Activated CD8-positive, alpha-beta T cell treated with anti-CD3 and anti-CD28 coated beads for 36 hours (primary cell): Measurements from ENCODE around the gene MTARC2. TPM values are rescaled to one million over a fixed set of nuclear protein-coding genes. Genes with fewer than 3 reads are reported as not detected.

Experiments used
- ATAC-seq: fragments of 200-7000 bp; cut with Tn5 transposase; one replicate; pipeline ENCODE4 v1.10.0; 2021; ENCODE audit warnings: mild to moderate bottlenecking, moderate library complexity
- CTCF ChIA-PET: fragments of 350-600 bp; sonication (Branson Sonifier 250); formaldehyde crosslinking; loops from one replicate; lab custom pipeline; 2021; ENCODE audit warnings: antibody characterized with exemption; lab: Charles Lee
- POLR2A ChIA-PET: fragments of 350-600 bp; sonication (Branson Sonifier 250); formaldehyde crosslinking; loops from one replicate; lab custom pipeline; 2021; ENCODE audit warnings: antibody characterized with exemption; lab: Charles Lee
- DNase-seq: peaks from one replicate; pipeline ENCODE4 v3.0.0-alpha.2; 2020
- H3K27ac Mint-ChIP-seq: one replicate; pipeline ENCODE4 v1.8.0; 2021; ENCODE audit warnings: mild to moderate bottlenecking, mixed read lengths
- H3K27me3 Mint-ChIP-seq: one replicate; pipeline ENCODE4 v1.8.0; 2021; ENCODE audit warnings: mixed read lengths
- H3K36me3 Mint-ChIP-seq: one replicate; pipeline ENCODE4 v1.8.0; 2021; ENCODE audit warnings: low read depth, mixed read lengths
- H3K4me1 Mint-ChIP-seq: one replicate; pipeline ENCODE4 v1.8.0; 2021; ENCODE audit warnings: low read depth, mixed read lengths
- H3K4me3 Mint-ChIP-seq: one replicate; pipeline ENCODE4 v1.8.0; 2021; ENCODE audit warnings: mild to moderate bottlenecking, moderate library complexity, mixed read lengths
- H3K9me3 Mint-ChIP-seq: one replicate; pipeline ENCODE4 v1.8.0; 2021; ENCODE audit warnings: mixed read lengths
- CTCF ChIP-seq: fragments of 200-600 bp; IDR thresholded peaks from one replicate; pipeline ENCODE4 v1.8.0; 2022; ENCODE audit warnings: antibody characterized with exemption, mild to moderate bottlenecking
- intact Hi-C: fragments of 100-400 bp; cut with micrococcal nuclease; formaldehyde crosslinking; loops from one replicate; pipeline ENCODE4 v1.10.0; 2022
- total RNA-seq, 2 experiments: library from RNA; stranded (reverse); gene quantifications; one replicate each; pipeline ENCODE4 v1.2.3, GENCODE V29; 2021

The MTARC2 gene
- total RNA-seq, 2 experiments from 2014 or later = not detected

- H3K27ac Mint-ChIP-seq = no peak overlapping the region
- CTCF ChIA-PET = no interaction called here
- TF ChIP-seq CTCF = no peak
These were observed 19.4 kb downstream of the MTARC2 start for GRCh38 chr1:220767312-220768125.

GRCh38 chr1:220768126-220768601 lies 20.0 kb downstream of the MTARC2 start:
- TF ChIP-seq CTCF = no peak
- intact Hi-C loops = no loop called here
- Mint-ChIP-seq H3K9me3 (no peaks in the 10 kb centered on the region), H3K27ac (no peak overlapping the region), H3K4me1 (no peaks in the 10 kb centered on the region), H3K4me3 (no peak overlapping the region), H3K36me3 (no peaks in the 10 kb centered on the region), H3K27me3 (peaks cover 5% of the 10 kb centered on the region)
- no peak for DNase-seq
- POLR2A ChIA-PET = no interaction called here
- ATAC-seq = no peak
- CTCF ChIA-PET = no interaction called here

More at GRCh38 chr1:220767312-220768125, 19.4 kb downstream of the MTARC2 start:
- ATAC-seq = no peak
- DNase-seq = no peak
- H3K36me3 Mint-ChIP-seq = no peaks in the 10 kb centered on the region
- no peak overlapping the region for H3K4me3 Mint-ChIP-seq
- H3K27me3 Mint-ChIP-seq = peaks cover 5% of the 10 kb centered on the region
- POLR2A ChIA-PET = no interaction called here
- H3K4me1 Mint-ChIP-seq = no peaks in the 10 kb centered on the region
- intact Hi-C loops = no loop called here
- H3K9me3 Mint-ChIP-seq = no peaks in the 10 kb centered on the region

GRCh38 chr1:220769205-220769604 lies 21.1 kb downstream of the MTARC2 start:
- Mint-ChIP-seq H3K9me3 (no peaks in the 10 kb centered on the region), H3K27me3 (peaks cover 5% of the 10 kb centered on the region), H3K36me3 (no peaks in the 10 kb centered on the region), H3K27ac (no peak overlapping the region), H3K4me1 (no peaks in the 10 kb centered on the region), H3K4me3 (no peak overlapping the region)
- intact Hi-C loops = no loop called here
- DNase-seq (no peak), ATAC-seq (no peak)
- CTCF ChIA-PET = no interaction called here
- no peak for TF ChIP-seq CTCF
- POLR2A ChIA-PET = no interaction called here

- no peak for TF ChIP-seq CTCF
- POLR2A ChIA-PET = no interaction called here
- Mint-ChIP-seq H3K4me1 (no peaks in the 10 kb centered on the region), H3K27ac (no peak overlapping the region), H3K36me3 (no peaks in the 10 kb centered on the region), H3K4me3 (no peak overlapping the region), H3K9me3 (no peaks in the 10 kb centered on the region), H3K27me3 (peaks cover 9% of the 10 kb centered on the region)
- DNase-seq = no peak
- CTCF ChIA-PET = no interaction called here
- intact Hi-C loops = no loop called here
- ATAC-seq = no peak
These were observed 22.3 kb downstream of the MTARC2 start for GRCh38 chr1:220770245-220770913.

GRCh38 chr1:220772846-220773245 lies 24.7 kb downstream of the MTARC2 start:
- intact Hi-C loops = no loop called here
- ATAC-seq (no peak), DNase-seq (no peak)
- Mint-ChIP-seq H3K27ac (no peak overlapping the region), H3K27me3 (peaks cover 14% of the 10 kb centered on the region), H3K4me3 (no peak overlapping the region), H3K9me3 (no peaks in the 10 kb centered on the region), H3K4me1 (no peaks in the 10 kb centered on the region), H3K36me3 (no peaks in the 10 kb centered on the region)
- no peak for TF ChIP-seq CTCF
- ChIA-PET CTCF (interaction anchor here (1.0 kb wide), 2 partner anchors 10 to 18 kb away, joined by 3 read pairs; no protein-coding TSS in a partner anchor), POLR2A (interaction anchor here (0.7 kb wide), 1 partner anchor 601 kb away, joined by 3 read pairs; no protein-coding TSS in a partner anchor)
